ENCODE measurements around the gene CZIB. TPM values are rescaled to one million over a fixed set of nuclear protein-coding genes. Genes with fewer than 3 reads are reported as not detected.
"Not testable (repeated sequence)": the region's sequence is repeated elsewhere in the genome, so short reads cannot be mapped to it uniquely, and the experiment has no call there.

The CZIB gene
- total RNA-seq, 1 experiment from 2014 or later, result 56.7 TPM

- TF ChIP-seq CTCF (conservative IDR thresholded peaks at IDR 0.05; ENCODE audit: low read depth, low read length) (no peak), EZH2 (IDR thresholded peaks at IDR 0.05; ENCODE audit: borderline replicate concordance, low read depth, low read length, poor library complexity, severe bottlenecking) (no peak)
- Histone ChIP-seq H3K9me3 (ENCODE audit: low read depth, low read length, poor library complexity, severe bottlenecking) (no peaks in the 10 kb centered on the region), H3K4me1 (ENCODE audit: insufficient read depth, low read length, poor library complexity, severe bottlenecking) (no peaks in the 10 kb centered on the region), H3K27ac (ENCODE audit: low read depth, low read length, poor library complexity, severe bottlenecking) (no peak overlapping the region), H3K4me3 (ENCODE audit: low read depth, low read length, poor library complexity, severe bottlenecking) (no peak overlapping the region), H3K27me3 (replicated peaks; ENCODE audit: insufficient read depth, low read depth, low read length, poor library complexity) (no peaks in the 10 kb centered on the region), H3K36me3 (ENCODE audit: insufficient read depth, low read length, poor library complexity, severe bottlenecking) (no peaks in the 10 kb centered on the region)
- no peak for DNase-seq (ENCODE audit: low spot score)
- intact Hi-C loops (cut with micrococcal nuclease; ENCODE audit: unreplicated experiment), result loop anchor here (5.0 to 10.0 kb wide), 3 partner anchors 123 to 485 kb away; partner anchors contain the start of genes PODN and ZYG11A
- BruUV-seq (replicated peaks), result no TSS peak
- ChIA-PET CTCF (no interaction called here), POLR2A (ENCODE audit: low non-redundant PET) (no interaction called here)
These were observed 33.0 kb downstream of the CZIB start for GRCh38 chr1:53187401-53187800.

- H3K4me3 ChIP-seq (ENCODE audit: low read depth, low read length, poor library complexity, severe bottlenecking), result no peak overlapping the region
- CTCF ChIA-PET, result interaction anchor here (0.8 kb wide), 1 partner anchor 282 kb away, joined by 3 read pairs; no protein-coding TSS in a partner anchor
- intact Hi-C loops (cut with micrococcal nuclease; ENCODE audit: unreplicated experiment), result loop anchor here (5.0 to 10.0 kb wide), 3 partner anchors 122 to 484 kb away; partner anchors contain the start of genes PODN and ZYG11A
These were observed 33.9 kb downstream of the CZIB start for GRCh38 chr1:53186533-53186932.

GRCh38 chr1:53185955-53186297 is 34.5 kb downstream of the CZIB start:
- H3K27ac ChIP-seq (ENCODE audit: low read depth, low read length, poor library complexity, severe bottlenecking); H3K27me3 ChIP-seq (replicated peaks; ENCODE audit: insufficient read depth, low read depth, low read length, poor library complexity); H3K4me3 ChIP-seq (ENCODE audit: low read depth, low read length, poor library complexity, severe bottlenecking); H3K9me3 ChIP-seq (ENCODE audit: low read depth, low read length, poor library complexity, severe bottlenecking); DNase-seq (ENCODE audit: low spot score); H3K4me1 ChIP-seq (ENCODE audit: insufficient read depth, low read length, poor library complexity, severe bottlenecking); POLR2A ChIA-PET (ENCODE audit: low non-redundant PET); H3K36me3 ChIP-seq (ENCODE audit: insufficient read depth, low read length, poor library complexity, severe bottlenecking); BruUV-seq (replicated peaks): not testable (repeated sequence)
- TF ChIP-seq CTCF (conservative IDR thresholded peaks at IDR 0.05; ENCODE audit: low read depth, low read length), result 0 out of 2 replicates have a peak, but pooled peaks have one; percentile 27
- CTCF ChIA-PET, result interaction anchor here (0.7 to 0.8 kb wide), 2 partner anchors 10 to 281 kb away, joined by 3 read pairs; no protein-coding TSS in a partner anchor
- intact Hi-C loops (cut with micrococcal nuclease; ENCODE audit: unreplicated experiment), result loop anchor here (5.0 to 10.0 kb wide), 3 partner anchors 121 to 484 kb away; partner anchors contain the start of genes PODN and ZYG11A

More at GRCh38 chr1:53186533-53186932, 33.9 kb downstream of the CZIB start:
- DNase-seq (ENCODE audit: low spot score), result no peak
- Histone ChIP-seq H3K27me3 (replicated peaks; ENCODE audit: insufficient read depth, low read depth, low read length, poor library complexity) (no peaks in the 10 kb centered on the region), H3K27ac (ENCODE audit: low read depth, low read length, poor library complexity, severe bottlenecking) (no peak overlapping the region), H3K4me1 (ENCODE audit: insufficient read depth, low read length, poor library complexity, severe bottlenecking) (no peaks in the 10 kb centered on the region), H3K9me3 (ENCODE audit: low read depth, low read length, poor library complexity, severe bottlenecking) (no peaks in the 10 kb centered on the region), H3K36me3 (ENCODE audit: insufficient read depth, low read length, poor library complexity, severe bottlenecking) (no peaks in the 10 kb centered on the region)
- POLR2A ChIA-PET (ENCODE audit: low non-redundant PET), result no interaction called here
- TF ChIP-seq EZH2 (IDR thresholded peaks at IDR 0.05; ENCODE audit: borderline replicate concordance, low read depth, low read length, poor library complexity, severe bottlenecking) (no peak), CTCF (conservative IDR thresholded peaks at IDR 0.05; ENCODE audit: low read depth, low read length) (no peak)
- BruUV-seq (replicated peaks), result no TSS peak

Measured in A673 (cell line).